Subcutaneous adipose tissue (tissue), 4 donors: ENCODE measurements around the gene DHRS2. TPM values are rescaled to one million over a fixed set of nuclear protein-coding genes. Genes with fewer than 3 reads are reported as not detected.

ENCODE experiments used
- total RNA-seq, 4 donors: library from RNA; depleted of rRNA; stranded (reverse); fragments of >200 nt; gene quantifications; one replicate each; pipeline ENCODE4 v1.1.0, GENCODE V29; 2016
- TF ChIP-seq, protein P1 (sequence below): fragments of 450-650 bp; IDR thresholded peaks from one replicate; pipeline ENCODE4 v1.5.1; 2016; ENCODE audit warnings: low read depth, mild to moderate bottlenecking, control low read depth, antibody characterized with exemption, moderate library complexity

DHRS2 gene
- total RNA-seq, 4 donors from 2014 or later: not detected

DNA sequence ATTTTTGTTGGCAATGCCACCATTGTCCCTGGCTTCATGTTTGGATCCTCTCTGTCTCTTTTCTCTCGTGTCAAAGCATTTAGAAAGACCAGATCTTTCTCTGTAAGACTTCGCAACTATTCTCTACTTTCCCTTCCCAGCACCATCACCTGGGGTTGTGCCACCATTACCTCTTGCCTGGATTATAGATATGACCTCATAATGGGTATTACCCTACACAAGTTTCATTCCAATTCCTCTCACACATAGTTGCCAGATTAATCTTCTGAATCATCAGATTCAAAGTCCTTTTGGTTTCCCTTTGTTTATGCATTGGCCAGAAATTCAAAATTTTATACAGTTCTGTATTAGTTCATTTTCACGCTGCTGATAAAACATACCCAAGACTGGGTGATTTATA is 27.2 kb upstream of the DHRS2 start:
- TF ChIP-seq, protein P1, sequence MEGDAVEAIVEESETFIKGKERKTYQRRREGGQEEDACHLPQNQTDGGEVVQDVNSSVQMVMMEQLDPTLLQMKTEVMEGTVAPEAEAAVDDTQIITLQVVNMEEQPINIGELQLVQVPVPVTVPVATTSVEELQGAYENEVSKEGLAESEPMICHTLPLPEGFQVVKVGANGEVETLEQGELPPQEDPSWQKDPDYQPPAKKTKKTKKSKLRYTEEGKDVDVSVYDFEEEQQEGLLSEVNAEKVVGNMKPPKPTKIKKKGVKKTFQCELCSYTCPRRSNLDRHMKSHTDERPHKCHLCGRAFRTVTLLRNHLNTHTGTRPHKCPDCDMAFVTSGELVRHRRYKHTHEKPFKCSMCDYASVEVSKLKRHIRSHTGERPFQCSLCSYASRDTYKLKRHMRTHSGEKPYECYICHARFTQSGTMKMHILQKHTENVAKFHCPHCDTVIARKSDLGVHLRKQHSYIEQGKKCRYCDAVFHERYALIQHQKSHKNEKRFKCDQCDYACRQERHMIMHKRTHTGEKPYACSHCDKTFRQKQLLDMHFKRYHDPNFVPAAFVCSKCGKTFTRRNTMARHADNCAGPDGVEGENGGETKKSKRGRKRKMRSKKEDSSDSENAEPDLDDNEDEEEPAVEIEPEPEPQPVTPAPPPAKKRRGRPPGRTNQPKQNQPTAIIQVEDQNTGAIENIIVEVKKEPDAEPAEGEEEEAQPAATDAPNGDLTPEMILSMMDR: no peak

DNA sequence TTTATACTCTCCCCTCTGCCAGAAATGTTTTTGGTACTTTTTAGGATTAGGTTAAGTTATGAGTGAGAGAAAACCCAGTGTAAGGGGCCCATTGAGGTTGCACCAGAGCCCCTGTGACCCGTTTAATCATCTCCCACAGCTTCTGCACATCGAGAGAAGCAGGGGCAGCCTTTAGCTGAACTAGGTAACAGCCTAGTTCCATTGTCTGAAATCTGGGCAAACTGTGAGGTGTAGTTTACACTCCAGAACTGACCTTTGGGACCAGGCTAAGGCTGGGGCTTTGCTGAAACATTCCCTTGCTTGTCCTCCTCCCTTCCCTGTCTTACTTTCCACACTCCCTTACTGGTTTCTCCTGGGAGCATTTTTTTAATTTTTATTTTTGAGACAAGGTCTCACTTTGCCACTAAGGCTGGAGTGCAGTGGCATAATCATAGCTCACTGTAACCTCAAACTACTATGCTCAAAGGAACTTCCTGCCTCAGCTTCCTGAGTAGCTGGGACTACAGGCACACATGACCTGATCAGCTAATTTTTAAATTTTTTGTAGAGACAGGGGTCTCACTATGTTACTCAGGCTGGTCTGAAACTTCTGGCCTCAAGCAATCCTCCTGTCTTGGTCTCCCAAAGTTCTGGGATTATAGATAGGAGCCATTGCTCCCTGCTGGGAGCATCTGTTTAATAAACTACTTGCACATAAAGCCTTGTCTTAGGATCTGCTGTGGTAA is 25.9 kb upstream of the DHRS2 start:
- TF ChIP-seq, protein P1: no peak

DNA sequence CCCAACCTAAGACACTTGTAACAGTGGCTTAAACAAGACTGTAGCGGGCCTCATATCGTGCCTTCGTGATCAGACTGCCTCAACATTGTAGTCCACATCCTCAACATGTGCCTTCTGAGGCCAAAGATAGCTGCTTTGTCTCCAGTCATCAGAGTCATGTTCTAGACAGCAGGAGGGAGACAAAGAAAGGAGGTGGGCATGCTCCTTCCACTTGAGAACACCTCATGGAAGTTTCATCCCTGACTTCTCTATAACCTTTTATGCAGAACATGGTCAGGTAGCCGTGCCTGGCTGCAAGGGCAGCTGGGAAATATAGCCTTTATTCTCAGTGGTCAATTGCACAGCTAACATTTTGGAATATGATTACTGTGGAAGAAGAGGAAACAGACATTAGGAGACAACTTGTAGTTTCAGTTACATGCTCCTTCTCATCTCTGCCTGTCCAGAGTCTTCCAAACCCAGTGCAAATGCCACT is 25.3 kb upstream of the DHRS2 start:
- TF ChIP-seq, protein P1: no peak

DNA sequence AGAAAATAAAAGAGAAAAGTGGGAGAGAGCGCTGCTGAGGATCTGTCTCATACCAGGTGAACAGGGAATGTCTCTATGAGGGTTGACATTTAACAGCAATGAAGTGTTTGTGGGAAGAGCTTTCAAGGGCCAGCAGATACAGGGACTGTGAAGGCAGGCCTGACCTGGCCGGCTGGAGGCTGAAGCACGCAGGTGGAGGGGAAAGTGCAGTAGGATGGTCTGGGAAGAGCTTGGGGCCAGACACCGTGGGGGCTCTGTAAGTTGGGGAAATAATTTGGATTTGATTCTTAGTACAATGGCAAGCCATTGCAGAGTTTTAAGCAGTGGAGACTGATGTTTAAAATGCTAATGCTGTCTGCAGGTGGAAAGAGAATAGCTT is 23.8 kb upstream of the DHRS2 start:
- TF ChIP-seq, protein P1: no peak

DNA sequence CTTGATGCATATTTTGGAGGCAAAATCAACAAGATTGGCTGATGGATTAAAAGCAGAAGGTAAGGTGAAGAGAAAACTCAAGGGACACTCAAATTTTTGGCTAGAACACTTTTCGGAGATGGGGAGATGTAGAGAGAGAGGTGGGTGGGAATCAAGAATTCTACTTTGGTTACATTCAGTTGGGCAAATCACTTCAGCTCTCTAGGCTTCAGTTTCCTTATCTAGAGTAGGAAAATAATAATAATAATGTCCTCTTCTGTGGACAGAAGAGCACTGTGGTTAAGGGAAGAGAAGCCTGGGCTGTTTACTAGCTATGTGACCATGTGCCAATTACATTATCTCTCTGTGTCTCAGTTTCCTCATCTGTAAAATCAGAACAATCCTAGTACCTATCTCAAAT is 23.4 kb upstream of the DHRS2 start:
- TF ChIP-seq, protein P1: no peak

DNA sequence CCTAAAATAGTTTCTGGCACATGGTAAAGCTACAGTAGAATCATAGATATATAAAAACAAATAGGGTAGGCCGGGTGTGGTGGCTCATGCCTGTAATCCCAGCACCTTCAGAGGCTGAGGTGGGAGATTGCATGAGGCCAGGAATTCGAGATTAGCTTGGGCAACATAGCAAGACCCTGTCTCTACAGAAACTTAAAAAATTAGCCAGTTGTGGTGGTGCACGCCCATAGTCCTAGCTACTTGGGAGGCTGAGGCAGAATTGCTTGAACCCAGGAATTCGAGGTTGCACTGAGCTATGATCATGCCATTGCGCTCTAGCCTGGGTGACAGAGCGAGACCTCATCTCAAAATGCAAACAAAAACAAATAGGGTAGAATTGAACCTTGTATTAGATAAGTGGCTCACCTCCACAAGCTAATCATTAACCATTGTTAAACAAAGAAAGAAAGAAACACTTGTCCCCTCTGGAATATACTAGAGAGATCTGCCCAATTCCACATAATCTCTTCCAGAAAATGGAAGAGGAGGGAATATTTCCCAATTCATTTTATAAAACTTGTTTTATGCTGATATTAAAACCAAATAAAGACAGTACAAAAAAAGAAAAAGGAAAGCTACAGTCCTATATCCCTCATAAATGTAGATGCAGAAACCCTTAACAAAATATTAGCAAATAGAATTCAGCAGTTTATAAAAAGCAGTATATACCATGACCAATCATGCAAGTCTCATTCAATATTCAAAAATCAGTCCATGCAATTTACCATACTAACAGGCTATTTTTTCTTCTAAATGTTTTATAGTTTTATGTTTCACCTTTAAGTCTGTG is 22.7 kb upstream of the DHRS2 start:
- TF ChIP-seq, protein P1: no peak

DNA sequence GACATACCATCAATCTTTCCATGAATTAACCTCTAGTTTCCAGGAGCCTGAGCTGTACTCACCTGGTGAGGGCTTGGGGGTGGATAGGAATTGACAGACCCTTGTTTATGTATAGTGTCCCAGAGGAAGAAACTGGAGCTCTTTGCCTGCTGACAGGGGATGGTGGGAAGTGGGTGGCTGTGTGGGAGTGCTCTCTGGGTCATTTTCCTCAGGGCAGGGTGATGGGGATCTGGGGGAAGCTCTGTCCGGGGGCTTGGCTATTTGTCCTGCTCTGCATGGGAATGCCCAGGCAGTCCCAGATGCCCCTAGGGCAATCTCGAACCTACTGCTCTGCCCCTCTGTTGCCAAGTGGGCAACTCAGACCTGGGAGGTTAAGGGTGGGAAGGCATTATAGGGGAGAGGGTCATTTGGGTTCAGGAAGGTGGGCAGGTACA is 21.8 kb upstream of the DHRS2 start:
- TF ChIP-seq, protein P1: no peak
